ENCODE data around the gene CATSPER1.
"Not testable (repeated sequence)": the region's sequence is repeated elsewhere in the genome, so short reads cannot be mapped to it uniquely, and the experiment has no call there.

Gene CATSPER1

DNA sequence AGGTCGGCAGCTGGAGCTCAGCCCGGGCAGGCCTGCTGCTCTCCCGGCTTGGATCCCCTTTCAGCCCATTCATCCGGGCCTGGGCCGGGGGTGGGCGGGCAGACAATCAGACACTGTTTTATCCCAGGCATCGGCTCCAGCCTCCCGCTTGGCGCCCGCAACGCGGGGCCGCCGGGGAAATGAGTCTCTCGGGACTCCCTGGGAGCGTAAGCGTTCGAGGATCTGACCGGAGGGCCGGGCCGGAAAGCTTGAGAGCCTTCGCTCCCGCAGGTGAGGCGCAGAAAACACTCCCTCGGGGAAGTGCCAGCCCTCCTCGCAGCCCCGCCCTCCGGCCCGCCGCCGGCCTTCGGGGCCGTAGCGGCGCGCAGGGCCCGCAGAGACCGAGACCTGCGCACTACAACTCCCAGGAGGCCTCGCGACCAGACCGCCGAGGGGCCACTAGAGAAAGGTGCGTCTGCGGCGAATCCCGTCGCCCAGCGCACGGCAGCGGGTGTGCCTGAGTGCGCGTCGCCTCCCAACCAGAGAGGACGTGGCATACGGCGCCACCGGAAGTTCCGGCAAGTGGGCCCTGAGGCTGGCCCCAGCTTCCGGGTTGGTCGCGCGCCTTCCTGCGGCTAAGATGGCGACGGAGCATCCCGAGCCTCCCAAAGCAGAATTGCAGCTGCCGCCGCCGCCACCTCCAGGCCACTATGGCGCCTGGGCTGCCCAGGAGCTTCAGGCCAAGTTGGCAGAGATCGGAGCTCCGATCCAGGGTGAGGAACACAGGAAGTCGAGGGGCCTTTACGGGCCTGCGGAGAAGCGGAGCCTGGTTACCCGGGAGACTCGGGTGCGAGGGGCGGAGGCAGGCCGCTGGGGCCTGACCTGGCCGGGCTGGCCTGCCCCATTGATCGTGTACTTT lies 25.7 kb upstream of the CATSPER1 start, which contains the start of gene SF3B2:
SF3B2 (plus strand) TSS at position 599 of the 898 bp plus-strand sequence; CDS start at position 620, 21 bp downstream.
- DNase-seq (ENCODE audit: low read depth in 2 of 2), result peak; percentile 86 to 91

DNA sequence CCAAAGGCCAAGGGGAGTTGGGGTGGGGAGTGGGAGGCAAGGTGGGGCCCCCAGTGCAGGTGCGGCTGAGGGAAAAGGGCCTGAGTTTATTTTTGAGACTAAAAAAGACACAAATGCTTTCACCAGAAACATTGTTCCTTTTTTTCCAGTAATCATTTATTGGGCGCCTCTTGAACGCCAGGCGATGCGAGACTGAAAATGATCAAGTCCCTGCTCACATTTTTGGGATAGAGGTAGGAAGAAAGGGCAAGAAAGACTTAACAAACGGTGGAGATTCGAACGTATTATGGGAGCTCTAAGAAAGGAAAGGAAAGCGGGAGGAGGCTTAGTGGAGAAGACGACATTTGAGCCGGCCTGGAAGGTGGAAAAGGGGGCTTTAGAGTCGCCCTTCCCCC lies 25.1 kb upstream of the CATSPER1 start:
- no peak for DNase-seq (ENCODE audit: low read depth in 2 of 2)

DNA sequence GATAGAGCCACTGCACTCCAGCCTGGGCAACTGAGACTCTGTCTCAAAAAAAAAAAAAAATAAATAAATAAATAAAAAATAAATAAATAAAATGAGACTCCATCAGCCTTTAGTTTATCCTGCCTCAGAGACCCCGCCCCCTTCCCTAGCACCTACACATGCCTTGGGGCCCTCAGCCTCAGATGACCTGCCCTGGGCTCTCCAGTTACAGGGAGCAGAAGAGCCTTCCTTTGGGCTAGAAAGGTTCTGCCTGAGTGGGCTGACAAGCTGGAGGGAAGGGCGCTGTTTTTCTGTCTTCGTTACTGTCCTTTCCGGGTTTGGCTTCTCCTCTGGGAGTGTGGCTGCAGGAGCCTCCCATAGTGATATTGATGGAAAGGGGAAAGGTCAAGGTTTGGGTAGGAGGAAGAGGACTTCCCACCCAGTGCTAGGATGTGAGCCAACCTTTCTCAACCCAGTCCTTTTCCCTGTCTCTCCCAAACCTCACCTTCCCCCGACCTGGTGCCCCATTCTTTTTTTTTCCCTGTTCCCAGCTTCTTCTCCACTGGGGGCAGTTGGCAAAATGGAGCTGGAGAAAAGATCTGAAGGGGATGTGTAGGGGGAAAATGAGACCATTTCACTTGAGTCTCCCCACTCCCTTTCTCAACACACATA lies 24.4 kb upstream of the CATSPER1 start:
- DNase-seq (ENCODE audit: low read depth in 2 of 2), result no peak

DNA sequence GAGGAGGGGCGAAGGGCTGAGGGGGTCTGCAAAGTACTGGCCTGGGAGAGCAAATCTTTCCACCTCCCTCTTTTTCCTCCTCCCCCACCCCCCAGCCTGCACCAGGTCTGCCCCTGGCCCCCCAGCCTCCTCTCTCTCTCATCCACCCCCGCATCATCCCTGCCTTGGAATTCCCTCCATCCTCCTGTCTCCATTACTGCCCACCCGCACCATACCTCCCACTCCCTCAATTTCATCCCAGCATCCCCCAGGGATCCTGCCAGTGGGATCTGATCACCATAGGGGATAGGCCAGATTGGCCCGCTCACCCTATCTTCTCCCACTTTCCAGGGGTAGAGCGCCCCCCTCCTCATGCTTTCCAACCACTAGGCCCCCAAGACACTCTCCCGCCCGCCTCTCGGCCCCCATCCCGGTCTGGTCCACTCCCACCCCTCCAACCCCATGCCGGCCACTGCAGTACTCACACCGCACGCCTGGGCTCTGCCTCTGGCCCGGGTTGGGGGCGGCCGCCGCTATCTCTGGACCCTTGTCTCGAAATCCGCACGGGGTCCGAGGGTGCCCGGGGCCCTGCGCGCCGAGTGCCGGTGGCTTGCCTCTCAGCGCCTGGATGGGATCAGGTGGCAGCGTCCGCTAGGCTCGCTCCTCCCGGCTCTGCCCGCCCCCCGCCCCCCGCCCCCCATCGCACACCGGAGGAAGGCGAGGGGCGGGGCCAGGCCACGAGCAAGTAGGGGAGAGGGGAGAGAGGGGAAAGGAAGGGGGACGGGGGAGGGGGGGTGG lies 22.5 kb upstream of the CATSPER1 start, which contains the start of gene GAL3ST3:
GAL3ST3 (minus strand) TSS at position 615 of the 777 bp plus-strand sequence. CDS start 3,746 bp downstream, outside the sequence.
- DNase-seq (ENCODE audit: low read depth in 2 of 2), result no peak

DNA sequence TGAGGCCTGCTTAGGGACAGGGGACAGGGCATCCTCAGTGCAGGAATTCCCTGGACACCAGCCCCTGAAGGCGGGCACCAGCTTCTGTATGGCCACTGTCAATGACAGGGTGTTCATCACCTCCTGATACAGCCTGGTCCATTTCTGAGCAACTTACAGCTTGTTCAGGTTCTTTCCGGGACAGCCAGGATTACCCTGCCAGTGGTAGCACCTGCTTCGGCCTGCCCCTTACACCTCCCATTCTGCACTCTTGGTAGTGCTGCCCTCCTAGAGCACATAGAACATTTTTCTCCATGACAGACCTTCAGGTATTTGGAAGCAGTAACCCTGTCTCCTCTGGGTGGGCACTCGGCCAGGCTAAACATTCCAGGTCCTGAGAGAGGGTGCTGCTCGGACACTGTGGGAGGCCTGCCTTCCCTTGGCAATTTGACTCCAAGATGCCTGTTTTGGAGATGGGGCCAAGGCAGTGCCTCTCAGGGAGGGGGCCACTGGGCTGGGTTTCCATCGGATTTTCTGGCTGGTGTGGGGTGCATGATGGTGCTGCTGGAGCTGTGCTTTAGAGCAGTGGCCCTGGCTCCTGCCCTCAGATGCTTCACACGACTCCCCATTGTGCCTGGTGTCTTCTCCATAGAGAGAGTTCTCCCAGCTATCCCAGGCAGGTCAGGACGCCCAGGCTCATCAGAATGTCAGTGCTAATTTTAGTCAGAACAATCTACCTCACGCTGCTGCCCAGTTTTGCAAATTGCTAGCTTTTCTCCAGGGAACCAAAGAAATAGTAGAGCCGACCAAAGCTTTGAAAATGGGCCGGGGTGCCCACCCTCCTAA lies 21.5 kb upstream of the CATSPER1 start:
- DNase-seq (ENCODE audit: low read depth in 2 of 2), result no peak

DNA sequence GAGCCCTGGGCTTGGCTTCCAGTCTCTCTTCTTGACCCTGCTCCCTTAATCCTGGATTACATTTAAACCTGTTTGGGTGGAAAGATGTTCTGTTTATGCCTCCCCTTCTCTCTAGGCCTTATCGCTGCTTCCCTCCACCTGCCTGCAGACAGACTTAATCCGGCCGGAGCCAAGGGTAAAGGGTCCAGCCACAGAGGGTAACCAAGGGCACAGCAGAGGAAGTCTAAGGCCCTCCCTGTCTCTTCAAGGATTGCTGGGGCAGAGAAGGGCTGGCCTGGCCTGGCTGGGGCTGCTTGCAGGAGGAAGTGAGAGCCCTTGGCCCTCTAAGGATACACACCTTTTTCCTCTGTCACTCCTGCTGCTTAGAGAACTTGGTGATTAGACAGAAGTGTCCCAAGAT lies 20.6 kb upstream of the CATSPER1 start:
- no peak for DNase-seq (ENCODE audit: low read depth in 2 of 2)

DNA sequence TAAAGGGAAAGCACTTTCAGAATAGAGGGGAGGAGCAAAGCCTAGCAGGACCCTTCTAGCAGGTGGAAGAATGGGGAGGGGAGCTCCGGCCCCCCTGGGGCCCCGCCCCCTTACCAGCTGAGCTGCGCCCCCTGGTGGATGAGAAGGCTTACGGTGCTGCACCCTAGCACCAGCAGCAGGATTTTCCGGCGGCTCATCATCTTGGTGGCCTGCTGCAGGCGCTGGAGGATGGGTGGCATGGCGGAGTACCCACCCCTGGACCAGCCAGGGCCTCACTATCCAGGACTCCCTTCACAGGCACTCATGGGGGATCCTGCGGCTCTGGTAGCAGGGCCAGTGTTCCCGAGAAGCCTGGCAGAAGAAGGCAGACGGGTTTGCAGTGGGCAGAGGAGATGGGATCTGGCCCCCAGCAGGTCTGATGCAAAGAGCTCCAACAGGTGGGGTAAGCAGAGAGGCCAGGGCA lies 18.9 kb upstream of the CATSPER1 start:
- peak; percentile 55 to 75 for DNase-seq (ENCODE audit: low read depth in 2 of 2)

DNA sequence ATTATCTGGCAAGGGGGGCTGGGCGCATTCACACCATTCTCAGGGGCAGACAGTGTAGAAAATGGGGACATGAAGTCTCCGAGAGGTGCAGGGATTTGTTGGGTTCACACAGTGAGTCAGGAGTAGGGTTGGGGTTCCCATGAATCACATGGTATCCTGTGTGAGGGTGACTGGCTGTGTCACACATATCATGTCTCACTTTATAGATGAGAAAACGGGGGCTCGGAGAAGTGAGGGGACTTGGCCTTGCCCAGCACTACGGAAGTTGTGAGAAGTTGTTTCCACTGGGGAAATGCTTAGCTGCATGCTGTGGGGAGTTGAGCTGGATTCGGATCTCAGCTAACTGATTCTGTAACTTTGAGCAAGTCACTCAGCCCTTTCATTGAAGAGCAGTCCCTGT lies 18.5 kb upstream of the CATSPER1 start:
- DNase-seq (ENCODE audit: low read depth in 2 of 2), result no peak

DNA sequence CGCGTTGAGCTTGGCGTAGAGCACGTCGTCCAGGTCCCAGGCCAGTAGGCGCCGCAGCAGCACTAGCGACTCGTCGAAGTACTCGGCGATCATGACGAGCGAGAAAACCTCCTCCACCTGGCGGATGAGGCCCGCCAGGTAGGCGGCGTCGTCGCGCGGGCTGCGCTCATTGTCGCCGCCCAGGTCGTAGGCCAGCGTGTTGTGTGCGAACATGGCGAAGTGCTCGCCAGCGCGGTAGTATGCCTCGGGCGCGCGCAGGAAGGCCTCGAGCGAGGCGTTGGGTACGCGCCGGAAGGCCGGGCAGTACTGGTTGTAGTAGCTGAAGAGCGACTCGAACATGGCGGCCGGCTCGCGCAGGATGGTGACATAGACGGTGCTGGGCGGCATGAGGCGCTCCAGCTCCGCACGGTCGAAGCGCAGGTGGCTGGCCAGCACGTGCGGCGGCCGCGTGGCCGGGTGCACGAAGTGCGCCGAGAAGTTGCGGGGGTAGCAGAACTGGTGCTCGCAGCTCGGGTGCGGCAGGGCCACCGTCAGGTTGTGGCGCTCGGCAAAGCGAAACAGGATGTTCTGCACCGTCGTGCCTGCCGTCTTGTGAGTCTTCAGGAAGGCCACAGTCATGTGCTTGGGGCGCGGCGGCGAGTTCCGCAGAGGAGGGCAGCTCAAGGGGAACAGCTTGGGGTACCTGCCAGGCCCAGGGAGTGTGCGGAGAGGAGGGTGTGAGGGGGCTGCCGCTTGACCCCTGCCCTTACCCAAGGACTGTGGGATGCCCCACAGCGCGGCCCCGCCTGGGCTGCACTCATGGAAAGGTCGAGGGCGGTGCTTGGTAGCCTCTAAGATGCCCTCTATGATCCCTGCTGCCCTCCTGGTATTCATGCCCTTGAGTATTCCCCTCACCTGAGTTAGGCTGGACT lies 17.0 kb upstream of the CATSPER1 start:
- no peak for DNase-seq (ENCODE audit: low read depth in 2 of 2)

DNA sequence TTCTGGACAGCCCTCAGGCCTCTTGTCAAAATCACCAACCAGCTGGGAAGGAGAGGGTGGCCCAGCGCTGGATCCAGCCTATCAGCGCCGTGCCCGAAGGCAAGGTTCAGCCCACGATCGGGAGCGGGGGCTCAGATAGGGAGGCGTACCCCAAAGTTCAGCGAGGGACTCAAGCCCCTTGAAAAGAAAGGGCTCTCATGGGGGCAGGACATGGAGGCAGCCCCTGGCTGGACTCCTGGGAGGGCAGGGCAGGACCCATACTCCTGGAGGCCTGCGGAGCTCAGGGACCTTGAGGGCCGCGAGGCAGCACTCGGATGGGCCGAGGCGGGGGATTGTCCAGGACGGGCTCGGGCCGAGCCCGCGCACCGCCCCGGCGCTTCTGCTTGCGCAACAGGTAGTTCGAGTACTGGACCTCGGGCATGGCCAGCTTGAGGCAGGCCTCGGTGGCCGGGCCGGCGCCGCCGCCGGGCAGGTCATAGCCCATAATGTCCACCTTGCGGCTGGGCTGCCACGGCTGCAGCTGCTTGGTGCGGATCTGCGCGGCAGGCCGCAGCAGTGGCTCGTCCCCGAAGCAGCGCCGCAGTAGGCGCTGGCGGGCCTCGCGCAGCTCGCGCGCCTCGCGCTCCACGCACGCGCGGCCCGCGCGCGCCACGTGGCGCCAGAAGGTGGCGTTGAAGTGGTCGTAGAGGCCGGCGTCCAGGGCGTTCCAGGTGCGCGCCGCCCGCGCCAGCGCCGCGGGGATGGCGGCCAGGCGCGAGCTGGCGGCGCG lies 16.1 kb upstream of the CATSPER1 start:
- DNase-seq (ENCODE audit: low read depth in 2 of 2), result no peak

DNA sequence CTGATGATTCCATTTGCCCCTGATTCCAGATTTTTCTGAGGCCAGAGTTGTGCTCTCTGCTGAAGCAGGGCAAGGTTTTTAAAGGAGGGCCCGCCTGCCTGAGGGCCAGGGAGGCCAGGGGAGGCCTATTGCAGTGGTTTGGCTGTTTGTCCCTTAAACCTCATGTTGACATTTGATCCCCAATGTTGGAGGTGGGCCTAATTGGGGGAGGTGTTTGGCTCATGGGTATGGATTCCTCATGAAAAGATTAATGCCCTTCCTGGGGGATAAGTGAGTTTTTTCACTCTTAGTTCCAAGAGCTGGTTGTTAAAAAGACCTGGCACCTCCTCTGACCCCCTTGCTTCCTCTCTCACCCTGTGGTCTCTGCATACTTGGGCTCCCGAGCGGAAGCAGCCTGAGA lies 13.5 kb upstream of the CATSPER1 start:
- DNase-seq (ENCODE audit: low read depth in 2 of 2), result no peak

DNA sequence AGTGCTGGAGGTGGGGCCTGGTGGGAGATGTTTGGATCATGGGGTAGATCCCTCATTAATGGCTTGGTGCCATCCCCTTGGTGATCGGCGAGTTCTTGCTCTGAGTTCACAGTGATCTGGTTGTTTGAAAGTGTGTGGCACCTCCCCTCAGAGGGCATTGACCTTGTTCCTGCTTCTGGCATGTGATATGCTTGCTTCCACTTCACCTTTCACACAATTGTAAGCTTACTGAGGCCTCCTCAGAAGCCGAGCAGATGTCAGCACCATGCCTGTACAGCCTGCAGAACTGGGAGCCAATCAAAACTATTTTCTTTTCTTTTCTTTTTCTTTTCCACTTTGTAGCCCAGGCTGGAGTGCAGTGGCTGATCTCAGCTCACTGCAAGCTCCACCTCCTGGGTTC lies 11.0 kb upstream of the CATSPER1 start:
- DNase-seq (ENCODE audit: low read depth in 2 of 2), result no peak

DNA sequence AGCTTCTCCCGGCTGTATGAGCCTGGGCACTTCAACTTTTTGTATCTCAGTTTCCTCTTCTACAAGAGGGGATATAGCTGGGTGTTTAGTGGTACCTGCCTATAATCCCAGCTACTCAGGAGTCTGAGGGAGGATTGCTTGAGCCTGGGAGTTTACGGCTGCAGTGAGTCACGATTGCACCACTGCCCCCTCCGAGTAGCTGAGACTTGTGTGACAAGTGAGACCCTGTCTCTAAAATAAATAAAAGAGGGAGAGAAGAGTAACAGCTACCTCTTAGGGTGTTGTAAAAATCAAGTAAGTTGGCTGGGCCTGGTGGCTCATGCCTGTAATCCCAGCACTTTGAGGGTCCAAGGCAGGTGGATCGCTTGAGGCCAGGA lies 10.0 kb upstream of the CATSPER1 start:
- DNase-seq (ENCODE audit: low read depth in 2 of 2), result no peak

DNA sequence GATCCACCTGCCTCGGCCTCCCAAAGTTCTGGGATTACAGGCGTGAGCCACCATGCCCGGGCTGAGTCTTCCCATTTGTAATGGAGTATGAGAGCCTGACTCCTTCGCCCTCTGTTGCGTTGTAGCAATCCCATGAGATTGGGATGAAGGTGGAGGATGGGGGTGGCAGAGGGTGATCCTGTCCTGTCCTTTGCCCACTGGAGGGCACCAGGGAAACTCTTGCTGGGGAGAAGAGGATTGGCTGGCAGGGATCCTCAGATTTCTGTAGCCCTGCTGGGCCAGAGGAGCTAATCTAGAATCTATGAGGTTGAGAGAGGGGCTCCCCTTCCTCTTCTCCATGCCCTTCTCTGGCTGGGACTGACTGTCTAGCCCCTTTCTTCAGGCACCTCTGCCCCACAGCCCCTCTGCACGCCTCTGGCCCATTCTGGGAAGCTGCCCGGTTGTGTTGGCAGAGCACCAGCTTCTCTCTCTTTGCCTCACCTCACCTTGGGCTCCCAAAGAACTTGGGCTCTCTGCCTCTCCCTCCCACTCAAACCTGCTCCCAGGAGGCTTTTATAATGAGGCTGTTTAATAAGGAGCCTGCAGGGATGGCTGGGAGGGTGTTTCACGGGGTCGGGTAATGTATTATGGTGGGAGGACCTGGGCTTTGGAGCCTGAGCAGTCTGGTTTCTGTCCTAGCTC lies 9.5 kb upstream of the CATSPER1 start:
- DNase-seq (ENCODE audit: low read depth in 2 of 2), result no peak

DNA sequence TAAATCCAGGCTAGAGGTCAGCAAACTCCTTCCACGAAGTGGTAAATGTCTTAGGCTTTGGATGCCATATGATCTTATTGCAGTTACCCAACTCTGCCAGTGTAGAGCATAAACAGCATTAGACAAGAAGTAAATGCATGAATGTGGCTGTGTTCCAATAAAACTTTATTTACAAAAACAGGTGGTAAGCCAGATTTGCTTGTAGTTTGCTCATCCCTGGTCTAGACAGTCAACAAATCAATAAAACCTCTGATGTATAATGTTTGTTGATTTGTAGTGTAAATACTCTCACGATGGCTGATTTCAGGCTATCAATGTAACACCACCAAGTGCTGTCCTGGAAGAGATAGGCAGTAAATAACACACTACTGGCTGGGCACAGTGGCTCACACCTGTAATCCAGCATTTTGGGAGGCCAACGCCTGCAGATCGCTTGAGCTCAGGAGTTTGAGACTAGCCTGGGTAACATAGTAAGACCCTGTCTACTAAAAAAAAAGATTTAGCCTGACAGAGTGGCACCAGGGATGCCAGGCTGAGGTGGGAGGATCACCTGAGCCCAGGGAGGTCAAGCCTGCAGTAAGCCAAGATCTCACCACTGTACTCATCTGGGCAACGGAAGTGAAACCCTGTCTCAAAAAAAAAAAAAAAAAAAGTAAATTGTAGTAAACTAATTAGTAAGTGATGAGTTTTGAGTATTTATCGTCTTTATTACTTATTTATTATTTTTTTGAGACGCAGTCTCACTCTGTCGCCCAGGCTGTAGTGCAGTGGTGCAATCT lies 6.9 kb upstream of the CATSPER1 start:
- DNase-seq (ENCODE audit: low read depth in 2 of 2), result no peak

DNA sequence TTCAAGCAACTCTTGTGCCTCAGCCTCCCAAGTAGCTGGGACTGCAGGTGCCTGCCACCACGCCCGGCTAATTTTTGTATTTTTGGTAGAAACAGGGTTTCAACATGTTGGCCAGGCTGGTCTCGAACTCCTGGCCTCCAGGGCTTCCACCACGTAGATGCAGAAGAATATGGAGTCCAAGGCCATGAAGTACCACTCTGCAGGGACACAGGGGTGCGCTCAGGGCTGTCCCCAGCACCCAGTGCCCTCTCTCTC lies 3.2 kb downstream of the CATSPER1 start:
- not testable (repeated sequence) for DNase-seq (ENCODE audit: low read depth in 2 of 2)

DNA sequence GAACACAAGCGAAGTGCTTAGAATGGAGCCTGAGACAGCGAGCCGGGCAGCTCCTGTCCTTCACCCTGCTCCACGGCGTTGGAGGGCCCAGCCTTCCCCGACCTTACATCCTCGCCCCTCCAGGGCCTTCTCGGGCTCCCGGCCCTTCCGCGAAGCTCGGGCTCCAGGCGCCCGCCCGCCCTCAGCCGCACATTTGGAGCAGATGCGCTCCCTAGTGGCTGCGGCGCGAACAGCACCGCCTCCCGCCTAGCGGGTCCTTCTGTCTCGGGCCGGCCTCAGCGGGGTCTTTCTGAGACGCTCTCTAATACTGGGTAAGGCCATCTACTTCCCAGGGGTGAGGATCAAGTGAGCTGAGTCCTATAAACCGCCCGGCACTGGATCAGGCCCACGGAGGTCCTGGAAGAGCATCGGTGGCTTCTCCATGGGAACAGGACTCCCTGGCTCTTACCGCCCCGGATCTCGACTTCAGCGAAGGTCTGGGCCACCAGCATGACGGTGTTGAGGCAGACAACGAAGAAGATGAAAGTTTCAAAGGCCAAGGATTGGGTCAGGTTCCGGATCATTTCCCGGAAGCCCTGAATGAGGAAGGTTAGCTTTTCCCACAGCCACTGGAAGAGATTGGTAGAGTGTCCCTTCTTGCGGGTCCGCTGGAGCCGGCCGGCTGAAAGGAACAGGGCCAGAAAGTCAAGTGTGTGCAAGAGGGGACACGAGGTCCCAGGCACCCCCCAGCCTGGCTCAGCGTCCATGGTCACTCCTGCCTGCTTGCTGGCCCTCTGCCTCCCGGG lies 3.7 kb downstream of the CATSPER1 start:
- peak; percentile 62 to 65 for DNase-seq (ENCODE audit: low read depth in 2 of 2)
